ENCODE measurements around the gene CHRNA7.
"Not testable (repeated sequence)": the region's sequence is repeated elsewhere in the genome, so short reads cannot be mapped to it uniquely, and the experiment has no call there.

Gene CHRNA7

DNA sequence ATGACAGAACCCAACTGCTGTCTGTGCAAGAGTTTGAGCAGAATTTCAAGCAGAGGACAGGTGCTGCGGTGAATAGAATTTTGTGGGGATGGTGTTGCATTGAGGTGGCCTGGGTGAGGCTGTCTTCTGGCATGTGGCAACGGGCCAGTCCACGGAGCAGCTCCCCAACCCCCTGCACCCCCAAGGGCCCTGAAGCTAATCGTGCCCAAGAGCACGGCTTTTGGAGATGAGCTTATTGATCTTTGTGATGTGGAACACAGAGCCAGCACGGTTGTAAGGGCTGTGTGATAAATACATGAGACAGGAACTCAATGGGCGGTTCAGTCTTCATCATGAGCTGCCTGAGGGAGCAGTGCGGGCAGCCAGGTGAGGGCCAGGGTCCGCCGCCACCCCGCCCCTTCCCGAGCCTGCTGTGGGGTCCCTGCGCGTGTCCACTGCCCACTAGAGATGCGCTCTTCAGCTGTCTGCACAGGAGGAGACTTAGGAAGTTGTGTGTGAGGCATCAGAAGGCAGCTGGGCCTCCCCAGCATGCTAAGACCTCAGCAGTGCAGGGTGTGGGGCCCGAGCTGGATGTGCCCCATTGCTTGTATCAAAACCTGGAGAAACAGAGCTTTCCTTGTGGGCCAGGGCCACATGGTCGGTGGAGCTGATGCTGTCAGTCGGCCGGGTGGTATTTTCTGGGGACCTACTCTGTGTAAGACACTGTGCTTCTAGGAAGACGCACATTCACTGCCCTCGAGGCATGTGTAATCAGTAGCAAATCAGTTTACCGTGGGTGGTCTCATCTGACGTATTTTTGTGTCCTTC, 90.5 kb downstream of the CHRNA7 start:
- DNase-seq = no peak

DNA sequence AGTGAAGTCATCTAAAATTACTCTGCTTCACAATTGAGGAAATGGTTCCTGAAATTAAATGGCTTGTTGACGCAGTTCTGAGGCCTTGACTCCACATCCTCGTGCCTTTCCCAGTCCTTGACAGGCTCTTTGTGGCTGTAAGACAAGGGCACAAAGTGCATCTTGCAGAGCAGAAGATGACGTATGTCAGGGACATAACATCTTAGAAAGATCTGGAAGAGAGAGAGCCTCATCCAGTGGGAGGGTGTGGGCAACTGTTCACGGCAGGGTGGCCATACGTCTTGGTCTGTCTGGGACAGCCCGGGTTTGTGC, 91.0 kb downstream of the CHRNA7 start:
- DNase-seq = no peak

DNA sequence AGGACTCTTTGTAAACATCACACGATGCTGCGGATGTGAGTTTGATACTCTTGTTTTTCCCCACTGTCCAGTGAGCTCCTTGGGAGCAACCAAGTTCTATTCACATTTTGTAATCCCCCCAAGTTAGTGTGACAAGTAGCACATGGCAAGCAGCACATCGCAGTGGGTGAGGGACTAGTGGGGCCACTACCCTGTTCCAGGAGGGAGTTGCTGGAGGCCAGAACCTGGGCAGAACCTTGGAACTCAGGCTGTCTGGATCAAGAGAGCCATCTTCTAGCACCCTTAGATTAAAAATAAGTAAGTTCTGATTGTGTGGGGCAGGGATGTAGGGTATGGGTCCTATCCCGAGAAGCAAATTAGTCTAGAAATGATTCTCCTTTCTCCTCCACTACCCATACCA, 91.7 kb downstream of the CHRNA7 start:
- no peak for DNase-seq

DNA sequence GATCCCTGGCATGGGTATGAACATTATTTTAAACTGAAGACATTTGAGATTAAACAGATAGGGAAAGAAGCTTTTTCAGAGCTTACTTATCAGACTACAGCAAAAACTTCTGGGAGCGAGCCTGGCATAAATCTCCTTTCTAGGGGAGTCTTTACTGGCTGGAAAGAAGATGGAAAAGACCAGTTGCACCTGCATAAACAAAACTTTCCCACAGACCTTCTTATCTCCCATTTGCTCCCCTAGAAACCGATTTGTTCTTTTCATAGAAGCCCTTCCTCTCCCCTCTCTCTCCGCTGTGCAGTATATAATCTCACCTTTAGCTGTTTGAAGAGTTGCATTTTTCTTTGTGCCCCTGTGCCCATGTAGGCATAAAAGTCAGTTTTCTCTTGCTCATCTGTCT, 93.2 kb downstream of the CHRNA7 start:
- no peak for DNase-seq

DNA sequence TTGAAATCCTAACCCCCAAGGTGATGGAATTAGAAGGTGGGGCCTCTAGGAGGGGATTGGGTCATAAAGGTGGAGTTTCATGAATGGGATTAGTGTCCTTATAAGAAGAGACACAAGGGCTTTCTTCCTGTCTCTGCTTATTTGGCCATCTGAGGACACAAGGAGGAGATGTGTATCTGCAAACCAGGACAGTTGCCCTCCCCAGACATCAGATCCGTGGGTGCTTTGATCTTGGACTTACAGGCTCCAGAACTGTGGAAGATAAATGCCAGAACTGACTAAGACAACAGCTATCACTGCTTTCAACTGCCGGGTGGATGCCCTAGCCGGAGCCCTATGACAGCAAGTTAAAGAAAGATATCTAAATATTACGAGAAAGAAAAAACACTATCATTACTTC, 94.4 kb downstream of the CHRNA7 start:
- DNase-seq = no peak

- no peak for DNase-seq
Measured at GRCh38 chr15:32125595-32125994, 95.3 kb downstream of the CHRNA7 start.

GRCh38 chr15:32129815-32130214, 99.5 kb downstream of the CHRNA7 start:
- DNase-seq = no peak

GRCh38 chr15:32130823-32131222, 100.5 kb downstream of the CHRNA7 start:
- DNase-seq = no peak

DNA sequence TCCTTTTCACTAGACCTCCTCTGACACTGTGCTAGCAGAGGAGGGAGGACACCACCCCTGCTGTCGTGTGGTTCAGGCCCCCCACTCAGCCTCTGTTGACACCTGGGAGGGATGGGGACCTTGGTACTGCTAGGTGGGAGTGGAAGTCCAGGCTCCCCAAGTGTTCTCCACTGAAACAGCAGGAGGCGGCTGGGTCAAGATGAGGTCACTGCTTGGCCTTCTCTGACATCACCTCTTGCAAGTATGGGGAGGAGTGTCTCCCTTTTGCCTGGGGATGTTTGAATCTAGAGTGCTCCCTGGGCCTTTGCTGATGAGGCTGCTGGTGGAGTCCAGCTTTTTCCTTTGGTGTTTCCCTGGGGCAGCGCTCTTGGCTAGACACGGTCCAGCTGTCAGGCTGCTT, 101.5 kb downstream of the CHRNA7 start:
- no peak for DNase-seq

DNA sequence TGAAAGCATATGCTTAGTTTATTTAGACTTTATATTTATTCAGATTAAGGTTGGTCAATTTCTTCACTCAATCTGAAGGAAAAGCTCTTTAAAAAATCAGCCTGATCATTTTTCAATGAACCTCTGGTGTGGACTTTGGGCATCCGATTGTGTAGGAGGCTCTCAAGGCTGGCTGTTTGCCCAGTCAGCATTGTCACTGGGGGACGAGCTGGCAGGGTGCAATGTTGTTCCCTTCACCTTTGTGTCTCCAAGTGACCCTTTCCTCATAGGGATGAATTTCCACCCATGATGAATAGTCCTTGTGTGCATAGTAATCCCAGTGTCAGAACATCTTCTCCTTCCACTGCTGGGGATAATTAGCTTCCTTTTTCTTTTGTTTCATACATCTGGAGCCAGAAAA, 102.5 kb downstream of the CHRNA7 start:
- DNase-seq = no peak

DNA sequence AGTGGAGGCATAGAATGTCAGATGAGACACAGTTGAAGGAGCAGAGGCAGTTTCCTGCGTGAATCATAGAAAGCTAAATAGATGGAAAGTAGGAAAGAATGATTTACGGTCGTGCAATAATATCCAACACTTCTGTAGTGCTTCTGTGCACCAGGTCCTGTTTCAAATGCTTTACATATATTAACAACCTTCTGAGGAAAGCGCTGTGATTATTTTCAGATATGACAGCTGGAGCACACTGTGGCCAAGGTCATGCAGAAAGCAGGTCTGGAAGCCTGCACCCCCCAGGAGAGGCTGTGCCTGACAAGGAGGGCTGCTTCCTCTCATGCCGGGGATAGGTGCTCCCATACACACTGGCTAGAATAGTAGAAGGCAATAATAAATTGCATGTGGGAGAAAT, 104.5 kb downstream of the CHRNA7 start:
- no peak for DNase-seq

DNA sequence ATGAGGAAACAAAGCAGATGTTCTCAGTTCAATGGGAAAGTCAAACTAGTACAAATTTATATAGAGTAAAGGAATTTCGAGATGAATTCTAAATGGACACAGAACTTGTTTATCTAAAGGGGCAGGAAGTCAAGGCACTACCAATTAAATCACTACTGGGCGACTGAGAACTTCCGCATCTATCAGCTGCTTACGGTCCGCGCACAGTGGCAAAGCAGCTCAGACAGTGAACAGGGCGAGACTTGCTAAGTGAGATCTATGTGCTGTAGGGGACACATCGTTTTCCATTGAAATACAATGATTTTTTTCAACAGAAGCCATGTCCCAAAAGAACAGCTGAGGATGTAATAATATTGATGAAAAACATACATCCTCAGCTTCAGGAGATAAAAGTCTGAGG, 105.0 kb downstream of the CHRNA7 start:
- DNase-seq = no peak

DNA sequence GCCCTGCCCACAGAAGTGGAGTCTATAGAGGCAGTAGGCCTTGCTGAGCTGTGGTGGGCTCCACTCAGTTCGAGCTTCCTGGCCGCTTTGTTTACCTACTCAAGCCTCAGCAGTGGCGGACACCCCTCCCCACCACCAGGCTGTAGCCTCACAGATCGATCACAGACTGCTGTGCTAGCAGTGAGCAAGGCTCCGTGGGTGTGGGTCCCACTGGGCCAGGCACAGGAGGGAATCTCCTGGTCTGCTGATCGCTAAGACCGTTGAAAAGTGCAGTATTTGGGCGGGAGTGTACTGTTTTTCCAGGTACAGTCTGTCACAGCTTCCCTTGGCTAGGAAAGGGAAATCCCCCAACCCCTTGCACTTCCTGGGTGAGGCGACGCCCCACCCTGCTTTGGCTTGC, 115.2 kb downstream of the CHRNA7 start:
- DNase-seq = not testable (repeated sequence)

DNA sequence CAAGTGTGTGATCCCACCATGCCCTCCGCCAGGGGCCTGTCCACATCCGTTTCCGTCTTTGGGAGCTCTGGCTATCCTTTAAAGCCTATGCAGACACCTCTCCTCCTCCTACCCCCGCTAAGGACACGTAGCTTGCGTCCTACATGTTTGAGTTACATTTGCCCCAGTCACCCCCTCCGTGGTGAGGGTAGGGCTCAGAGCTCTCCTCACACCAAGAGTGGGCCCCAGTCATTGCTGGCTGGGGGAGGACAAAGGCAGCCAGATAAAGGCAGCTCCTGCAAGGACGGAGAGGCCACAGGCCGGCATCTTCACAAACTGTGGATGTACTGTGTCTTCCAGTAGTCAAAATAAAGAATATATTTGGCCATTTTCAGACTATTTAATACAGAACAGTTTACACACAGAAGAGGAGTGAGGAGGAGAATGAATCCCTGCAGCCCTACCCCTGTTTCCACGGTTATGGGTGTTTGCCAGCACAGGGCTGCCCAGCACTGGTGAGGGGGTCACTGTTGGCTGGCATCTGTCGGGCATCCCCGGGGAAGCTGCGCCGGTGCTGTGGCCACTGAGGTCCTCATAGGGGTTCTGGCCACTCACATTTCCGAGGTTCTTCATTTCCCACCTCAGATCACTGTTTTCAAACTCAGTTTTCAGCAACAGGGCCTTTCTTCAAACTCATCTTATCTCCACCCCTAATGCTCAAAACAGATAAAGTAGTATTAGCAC, 118.7 kb downstream of the CHRNA7 start:
- no peak for DNase-seq

DNA sequence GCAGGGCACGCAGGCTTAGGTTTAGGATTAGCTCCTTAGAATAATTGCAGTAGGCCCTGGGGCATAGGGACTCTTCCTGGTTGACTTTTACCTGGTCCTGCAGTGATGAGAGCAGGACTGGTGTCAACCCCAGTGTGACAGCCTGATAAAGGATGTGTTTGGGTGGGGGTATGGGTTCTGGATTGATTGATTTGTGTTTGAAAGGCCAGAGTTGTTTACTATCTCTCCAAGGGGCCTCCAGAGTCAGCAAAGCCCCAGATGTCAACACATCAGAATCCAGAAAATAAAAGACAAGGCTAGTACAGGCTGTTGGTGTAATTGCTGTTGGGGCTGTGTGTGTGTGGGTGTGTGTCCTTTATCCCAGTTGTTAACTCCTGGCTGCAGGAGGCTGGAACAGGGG, 122.3 kb downstream of the CHRNA7 start:
- DNase-seq = no peak

- not testable (repeated sequence) for DNase-seq
Measured at GRCh38 chr15:32153868-32154623, 123.7 kb downstream of the CHRNA7 start.

GRCh38 chr15:32162143-32162542, 131.8 kb downstream of the CHRNA7 start:
- not testable (repeated sequence) for DNase-seq

DNA sequence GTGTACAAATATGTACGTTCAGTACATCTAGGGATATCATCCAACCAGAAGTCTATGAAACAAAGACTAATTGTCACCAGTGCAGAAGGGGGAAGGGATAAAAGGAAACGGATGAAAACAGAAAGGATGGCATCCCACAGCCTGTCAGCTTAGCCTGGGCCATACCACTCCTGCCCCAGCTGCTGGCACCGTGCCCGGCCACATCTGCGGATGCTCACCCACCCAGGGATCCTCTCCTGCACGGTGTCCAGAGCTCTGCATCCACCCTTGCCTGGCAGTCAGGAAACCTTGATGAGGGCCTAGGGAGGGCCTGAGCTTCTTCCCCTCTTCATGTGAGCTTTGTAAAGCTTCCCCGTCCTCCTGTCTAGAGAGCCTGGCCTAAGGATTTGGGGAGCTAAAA, 133.8 kb downstream of the CHRNA7 start:
- not testable (repeated sequence) for DNase-seq

- DNase-seq = not testable (repeated sequence)
Measured at GRCh38 chr15:32164747-32165146, 134.4 kb downstream of the CHRNA7 start.

DNA sequence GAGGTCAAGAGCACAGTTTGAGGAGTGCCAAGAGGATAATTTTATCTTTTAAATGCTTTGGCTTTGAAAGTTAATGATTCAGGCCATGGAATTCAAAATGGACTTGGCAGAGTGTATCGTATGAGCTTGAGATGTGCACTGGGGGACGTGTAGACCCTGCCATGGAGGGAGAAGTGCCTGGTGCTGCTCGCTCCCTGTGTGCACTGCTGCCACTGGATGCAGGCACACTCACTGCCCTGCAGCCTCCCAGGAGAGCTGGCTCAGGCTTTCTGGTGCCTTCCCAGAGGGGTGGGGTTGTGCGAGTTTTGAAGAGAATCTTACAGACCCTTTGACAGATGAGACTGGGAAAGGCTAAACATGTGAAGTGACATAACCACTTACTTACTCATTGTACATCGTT, 135.5 kb downstream of the CHRNA7 start:
- DNase-seq = not testable (repeated sequence)

- DNase-seq = not testable (repeated sequence)
Measured at GRCh38 chr15:32166270-32166669, 136.0 kb downstream of the CHRNA7 start.

DNA sequence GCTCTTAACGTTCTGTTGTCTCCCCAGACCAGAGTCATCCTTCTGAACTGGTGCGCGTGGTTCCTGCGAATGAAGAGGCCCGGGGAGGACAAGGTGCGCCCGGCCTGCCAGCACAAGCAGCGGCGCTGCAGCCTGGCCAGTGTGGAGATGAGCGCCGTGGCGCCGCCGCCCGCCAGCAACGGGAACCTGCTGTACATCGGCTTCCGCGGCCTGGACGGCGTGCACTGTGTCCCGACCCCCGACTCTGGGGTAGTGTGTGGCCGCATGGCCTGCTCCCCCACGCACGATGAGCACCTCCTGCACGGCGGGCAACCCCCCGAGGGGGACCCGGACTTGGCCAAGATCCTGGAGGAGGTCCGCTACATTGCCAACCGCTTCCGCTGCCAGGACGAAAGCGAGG, 137.6 kb downstream of the CHRNA7 start:
- DNase-seq = not testable (repeated sequence)

- not testable (repeated sequence) for DNase-seq
Measured at GRCh38 chr15:32180579-32180978, 150.3 kb downstream of the CHRNA7 start.

GRCh38 chr15:32193780-32194179, 163.5 kb downstream of the CHRNA7 start:
- DNase-seq = not testable (repeated sequence)

Measured in activated CD4-positive, alpha-beta T cell treated with anti-CD3 and anti-CD28 coated beads for 4 hours (primary cell).